ENCODE results near the gene NRP2. TPM values are rescaled to one million over a fixed set of nuclear protein-coding genes. Genes with fewer than 3 reads are reported as not detected.

NRP2 gene
- total RNA-seq, 1 experiment from 2014 or later, result 1.2 TPM

DNA sequence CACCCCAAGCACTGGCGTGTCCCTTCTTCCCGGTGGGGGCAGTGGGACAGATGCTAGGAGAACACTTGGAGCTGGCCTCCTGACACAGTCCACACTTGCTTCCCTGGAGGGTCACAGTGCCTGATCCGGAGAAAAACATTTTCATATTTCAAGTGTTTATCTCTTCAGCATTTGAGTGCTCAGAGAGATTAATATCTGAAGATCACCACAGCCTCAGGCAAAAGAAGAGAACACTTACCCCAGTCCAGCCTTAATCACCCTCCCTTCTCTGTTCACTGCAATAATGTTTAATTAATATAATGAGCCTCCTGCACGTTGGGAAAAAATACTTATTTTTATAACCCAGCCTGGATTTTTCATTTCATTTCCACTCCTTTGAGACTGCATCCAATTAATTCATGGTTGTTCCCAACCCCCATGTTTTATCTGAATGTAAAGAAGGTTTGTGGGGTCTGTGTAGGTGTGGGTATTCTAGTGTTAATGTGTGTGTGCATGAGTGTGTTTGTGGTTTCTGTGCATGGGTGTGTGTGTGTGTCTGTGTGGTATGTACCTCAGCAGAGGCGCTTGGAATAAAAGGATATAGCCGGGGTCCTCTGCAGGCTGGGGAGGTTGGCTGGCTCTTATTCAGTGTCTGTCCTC is 72.1 kb downstream of the NRP2 start:
- ChIA-PET CTCF (interaction anchor here (2.3 kb wide), 1 partner anchor 33 kb away, joined by 6 read pairs; no protein-coding TSS in a partner anchor), RAD21 (ENCODE audit: low non-redundant PET in 1 of 2, low total read pairs in 2 of 2, uncharacterized antibody in 2 of 2, unreplicated experiment in 2 of 2) (no interaction called here), POLR2A (no interaction called here)
- ATAC-seq (peak; percentile 18), DNase-seq (ENCODE audit: low read depth, low spot score) (no peak)
- BruUV-seq (replicated peaks), result no TSS peak
- Histone ChIP-seq H3K4me3 (replicated peaks in 1 of 2; ENCODE audit: low read depth in 1 of 2, low read length in 2 of 2) (peak overlapping the region in 1 of 2 experiments; percentile 43; a peak in 2 of 4 replicates), H3K9me2 (ENCODE audit: insufficient read depth) (no peaks in the 10 kb centered on the region), H3K9me3 (ENCODE audit: control insufficient read depth in 1 of 2, insufficient read depth in 1 of 2, low read depth in 1 of 2, low read length in 2 of 2) (no peaks in the 10 kb centered on the region), H3K79me2 (ENCODE audit: insufficient read depth, low read length) (no peaks in the 10 kb centered on the region), H3K9ac (ENCODE audit: low read length) (peak overlapping the region; percentile 5), H3K36me3 (ENCODE audit: control insufficient read depth in 1 of 2, insufficient read depth in 2 of 2, low read length in 2 of 2) (no peaks in the 10 kb centered on the region), H3K27me3 (ENCODE audit: insufficient read depth, low read length) (no peaks in the 10 kb centered on the region), H2AFZ (ENCODE audit: low read depth, low read length, poor library complexity, severe bottlenecking) (no peak overlapping the region), H3K4me2 (ENCODE audit: low read length) (peak overlapping the region; percentile 83), H3K27ac (ENCODE audit: low read depth, low read length) (peak overlapping the region; percentile 20; the same call in 1 of the 2 replicates), H4K20me1 (ENCODE audit: insufficient read depth) (no peaks in the 10 kb centered on the region), H3K4me1 (ENCODE audit: control insufficient read depth in 1 of 2, insufficient read depth in 2 of 2, low read length in 2 of 2) (peaks cover 16 to 66% of the 10 kb centered on the region in 2 experiments)
- intact Hi-C loops (cut with micrococcal nuclease), result no loop called here
- TF ChIP-seq, protein P1, sequence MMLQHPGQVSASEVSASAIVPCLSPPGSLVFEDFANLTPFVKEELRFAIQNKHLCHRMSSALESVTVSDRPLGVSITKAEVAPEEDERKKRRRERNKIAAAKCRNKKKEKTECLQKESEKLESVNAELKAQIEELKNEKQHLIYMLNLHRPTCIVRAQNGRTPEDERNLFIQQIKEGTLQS (IDR thresholded peaks at IDR 0.05), result no peak
- TF ChIP-seq ZFX (IDR thresholded peaks at IDR 0.05), result no peak
- TF ChIP-seq TCF7L2 (IDR thresholded peaks at IDR 0.05; ENCODE audit: borderline replicate concordance, extremely low read depth, insufficient read depth, insufficient read length), result no peak
- TF ChIP-seq POLR2AphosphoS5 (IDR thresholded peaks at IDR 0.05; ENCODE audit: low read depth, low read length), result no peak
- no peak for TF ChIP-seq JUND (IDR thresholded peaks at IDR 0.05)
- TF ChIP-seq, protein P2, sequence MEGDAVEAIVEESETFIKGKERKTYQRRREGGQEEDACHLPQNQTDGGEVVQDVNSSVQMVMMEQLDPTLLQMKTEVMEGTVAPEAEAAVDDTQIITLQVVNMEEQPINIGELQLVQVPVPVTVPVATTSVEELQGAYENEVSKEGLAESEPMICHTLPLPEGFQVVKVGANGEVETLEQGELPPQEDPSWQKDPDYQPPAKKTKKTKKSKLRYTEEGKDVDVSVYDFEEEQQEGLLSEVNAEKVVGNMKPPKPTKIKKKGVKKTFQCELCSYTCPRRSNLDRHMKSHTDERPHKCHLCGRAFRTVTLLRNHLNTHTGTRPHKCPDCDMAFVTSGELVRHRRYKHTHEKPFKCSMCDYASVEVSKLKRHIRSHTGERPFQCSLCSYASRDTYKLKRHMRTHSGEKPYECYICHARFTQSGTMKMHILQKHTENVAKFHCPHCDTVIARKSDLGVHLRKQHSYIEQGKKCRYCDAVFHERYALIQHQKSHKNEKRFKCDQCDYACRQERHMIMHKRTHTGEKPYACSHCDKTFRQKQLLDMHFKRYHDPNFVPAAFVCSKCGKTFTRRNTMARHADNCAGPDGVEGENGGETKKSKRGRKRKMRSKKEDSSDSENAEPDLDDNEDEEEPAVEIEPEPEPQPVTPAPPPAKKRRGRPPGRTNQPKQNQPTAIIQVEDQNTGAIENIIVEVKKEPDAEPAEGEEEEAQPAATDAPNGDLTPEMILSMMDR (IDR thresholded peaks at IDR 0.05 in 2 of 3, conservative IDR thresholded peaks at IDR 0.05 in 1 of 3; ENCODE audit: borderline replicate concordance in 1 of 3, insufficient read depth in 1 of 3, low read depth in 2 of 3, low read length in 2 of 3), result no peak
- TF ChIP-seq, protein P3, sequence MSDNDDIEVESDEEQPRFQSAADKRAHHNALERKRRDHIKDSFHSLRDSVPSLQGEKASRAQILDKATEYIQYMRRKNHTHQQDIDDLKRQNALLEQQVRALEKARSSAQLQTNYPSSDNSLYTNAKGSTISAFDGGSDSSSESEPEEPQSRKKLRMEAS (IDR thresholded peaks at IDR 0.05), result no peak
- no peak for TF ChIP-seq EZH2 (IDR thresholded peaks at IDR 0.05)

Measured in HCT116 (cell line).